B cell (primary cell): ENCODE measurements around the gene CACNA1H. TPM values are rescaled to one million over a fixed set of nuclear protein-coding genes. Genes with fewer than 3 reads are reported as not detected.

ENCODE experiments used
- ATAC-seq: fragments of 200-7000 bp; cut with Tn5 transposase; one replicate; pipeline ENCODE4 v1.10.0; 2021; ENCODE audit warnings: low read depth, mild to moderate bottlenecking, moderate number of reproducible peaks, moderate library complexity
- CTCF ChIA-PET: fragments of 350-600 bp; sonication (Branson Sonifier 250); formaldehyde crosslinking; loops from one replicate; lab custom pipeline; 2021; ENCODE audit warnings: antibody characterized with exemption, inconsistent platforms; lab: Charles Lee
- POLR2A ChIA-PET: fragments of 350-600 bp; sonication (Branson Sonifier 250); formaldehyde crosslinking; loops from one replicate; lab custom pipeline; 2021; ENCODE audit warnings: antibody characterized with exemption; lab: Charles Lee
- DNase-seq: peaks from one replicate; pipeline ENCODE4 v3.0.0; 2013
- H2AFZ ChIP-seq: 2 replicates; pipeline ENCODE4 v1.6.1; 2012; ENCODE audit warnings: mild to moderate bottlenecking, low read depth, low read length; ENCODE audit not compliant: insufficient read depth, poor library complexity, severe bottlenecking
- H3K27ac ChIP-seq, 2 donors: 1 replicate in 1 of 2; 2 replicates in 1 of 2; pipeline ENCODE4 v1.5.1; 2012 to 2013; ENCODE audit warnings: low read length in 2 of 2, mild to moderate bottlenecking in 2 of 2, moderate library complexity in 1 of 2
- H3K27me3 ChIP-seq, 4 experiments: fragments of 200-600 bp in 1 of 4; sonication (generic) in 1 of 4; replicated peaks in 1 of 4; 1 replicate in 2 of 4; 2 replicates in 2 of 4; pipeline versions ENCODE4 v1.6.1 to v1.7.0; 2013 to 2016; ENCODE audit warnings: low read length in 3 of 4, mild to moderate bottlenecking in 2 of 4, mixed read lengths in 1 of 4, moderate library complexity in 1 of 4; ENCODE audit not compliant: insufficient read depth in 4 of 4, control insufficient read depth in 3 of 4; ENCODE audit errors: control extremely low read depth in 1 of 4
- H3K36me3 ChIP-seq, 2 experiments: replicated peaks in 1 of 2; 1 replicate in 1 of 2; 2 replicates in 1 of 2; pipeline versions ENCODE4 v1.6.1 to v1.7.1; 2013; ENCODE audit warnings: low read length in 1 of 2; ENCODE audit not compliant: insufficient read depth in 2 of 2, control insufficient read depth in 1 of 2; ENCODE audit errors: control extremely low read depth in 1 of 2, extremely low read depth in 1 of 2
- H3K4me1 ChIP-seq, 2 donors: fragments of 200-600 bp in 1 of 2; sonication (generic) in 1 of 2; 1 replicate in 1 of 2; 2 replicates in 1 of 2; pipeline versions ENCODE4 v1.5.1 to v1.6.1; 2013 to 2017; ENCODE audit warnings: low read length in 2 of 2; ENCODE audit not compliant: control insufficient read depth in 2 of 2, insufficient read depth in 2 of 2
- H3K4me2 ChIP-seq: replicated peaks from 2 replicates; pipeline ENCODE3; 2012; ENCODE audit warnings: mild to moderate bottlenecking, low read depth, low read length; ENCODE audit not compliant: poor library complexity, severe bottlenecking
- H3K4me3 ChIP-seq, 5 experiments: fragments of 200-600 bp in 1 of 5; sonication (generic) in 1 of 5; 1 replicate in 3 of 5; 2 replicates in 2 of 5; pipeline versions ENCODE4 v1.5.1 to v1.7.0; 2011 to 2016; ENCODE audit warnings: low read length in 4 of 5, mild to moderate bottlenecking in 4 of 5, low read depth in 2 of 5, control low read depth in 1 of 5, moderate library complexity in 1 of 5; ENCODE audit not compliant: insufficient read depth in 1 of 5; ENCODE audit errors: control extremely low read depth in 1 of 5, extremely low read depth in 1 of 5
- H3K79me2 ChIP-seq: fragments of 200-600 bp; sonication (generic); one replicate; pipeline ENCODE4 v1.6.0; 2016; ENCODE audit warnings: low read length; ENCODE audit not compliant: control insufficient read depth, insufficient read depth
- H3K9ac ChIP-seq: fragments of 200-600 bp; sonication (generic); 2 replicates; pipeline ENCODE4 v1.6.1; 2017; ENCODE audit warnings: mild to moderate bottlenecking, low read length, moderate library complexity
- H3K9me3 ChIP-seq, 3 donors: one replicate each; pipeline versions ENCODE4 v1.6.1 to v1.7.1; 2013; ENCODE audit warnings: low read length in 2 of 3; ENCODE audit not compliant: control insufficient read depth in 2 of 3, insufficient read depth in 1 of 3; ENCODE audit errors: control extremely low read depth in 1 of 3
- H4K20me1 ChIP-seq: 2 replicates; pipeline ENCODE4 v1.6.0; 2012; ENCODE audit warnings: mild to moderate bottlenecking, low read length; ENCODE audit not compliant: insufficient read depth, control insufficient read depth, poor library complexity, severe bottlenecking
- H3K27ac Mint-ChIP-seq: one replicate; pipeline ENCODE4 v1.8.0; 2021; ENCODE audit warnings: mixed read lengths
- H3K27me3 Mint-ChIP-seq: one replicate; pipeline ENCODE4 v1.8.0; 2021; ENCODE audit warnings: mixed read lengths
- H3K4me1 Mint-ChIP-seq: one replicate; pipeline ENCODE4 v1.8.0; 2021; ENCODE audit warnings: mixed read lengths
- H3K4me3 Mint-ChIP-seq: one replicate; pipeline ENCODE4 v1.8.0; 2021; ENCODE audit warnings: mixed read lengths
- H3K9me3 Mint-ChIP-seq: one replicate; pipeline ENCODE4 v1.8.0; 2022; ENCODE audit warnings: mixed read lengths; ENCODE audit not compliant: insufficient read depth
- CTCF ChIP-seq: fragments of 200-600 bp; IDR thresholded peaks from one replicate; pipeline ENCODE4 v1.8.0; 2022; ENCODE audit warnings: antibody characterized with exemption, mild to moderate bottlenecking
- EZH2 ChIP-seq: IDR thresholded peaks from 2 replicates; pipeline ENCODE4 v1.6.1; 2012; ENCODE audit warnings: borderline replicate concordance, low read depth, mild to moderate bottlenecking, moderate library complexity, low read length; ENCODE audit not compliant: insufficient read depth, poor library complexity, severe bottlenecking
- WGBS: methylation state at CpG from one replicate; pipeline ENCODE4 v1.1.5; 2013; ENCODE audit warnings: missing lambda C conversion rate; ENCODE audit not compliant: insufficient coverage; 5-methylcytosine and 5-hydroxymethylcytosine counted together
- intact Hi-C: fragments of 100-400 bp; cut with micrococcal nuclease; formaldehyde crosslinking; loops from one replicate; pipeline ENCODE4 v1.10.0; 2022
- polyA plus RNA-seq: library from polyadenylated mRNA; depleted of rRNA; stranded (reverse); fragments of >200 nt; gene quantifications from 2 replicates; pipeline ENCODE4 v1.2.3, GENCODE V29; 2012
- total RNA-seq, 2 donors: library from RNA; stranded (reverse); fragments of 120-200 nt in 1 of 2; gene quantifications; 1 replicate in 1 of 2; 2 replicates in 1 of 2; pipeline versions ENCODE4 v1.2.3 to v1.2.4, GENCODE V29; 2013 to 2022

The CACNA1H gene
- total and polyA plus RNA-seq, 2 donors (not counting 1 experiment from before 2014, with no cell fraction given), result 0.05 to 0.10 TPM

DNA sequence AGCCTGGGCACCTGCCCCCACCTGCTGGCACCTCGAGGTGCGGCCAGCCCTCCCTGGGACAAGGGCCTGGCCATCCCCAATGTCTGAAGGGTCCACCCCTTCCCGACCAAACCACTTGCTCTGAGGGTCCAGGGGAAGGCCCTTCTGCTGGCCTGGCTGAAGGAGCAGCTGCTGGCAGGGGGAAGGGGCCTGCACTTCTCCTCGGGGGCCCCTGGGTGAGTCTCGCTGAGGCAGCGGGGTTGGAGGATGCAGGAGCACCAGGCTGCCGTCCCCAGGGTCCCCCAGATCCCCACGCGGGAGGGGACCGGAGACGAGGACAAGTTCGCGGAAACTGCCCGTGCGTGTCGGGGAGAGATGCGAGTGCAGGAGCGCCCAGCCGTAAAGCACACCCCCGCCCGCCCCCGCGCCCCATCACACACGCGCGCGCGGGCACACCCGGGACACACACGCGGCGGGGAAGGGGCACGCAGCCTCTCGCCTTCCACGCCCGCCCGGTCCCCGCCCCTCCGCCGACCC lies 725 bp upstream of the CACNA1H start:
- peak overlapping the region; percentile 71 for H3K4me2 ChIP-seq
- Mint-ChIP-seq H3K4me3 (peak overlapping the region; percentile 71), H3K9me3 (no peaks in the 10 kb centered on the region)

More for the DNA sequence above, 725 bp upstream of the CACNA1H start:
- peaks cover 7% of the 10 kb centered on the region for H3K27me3 Mint-ChIP-seq
- Histone ChIP-seq H3K27me3 (peaks cover 0 to 37% (median 15%) of the 10 kb centered on the region in 4 experiments), H3K4me1 (peaks cover 14 to 17% of the 10 kb centered on the region in 2 donors), H3K36me3 (no peaks in the 10 kb centered on the region), H4K20me1 (no peaks in the 10 kb centered on the region), H3K27ac (no peak overlapping the region), H3K79me2 (no peaks in the 10 kb centered on the region), H2AFZ (no peak overlapping the region), H3K9ac (peak overlapping the region; percentile 26), H3K9me3 (peaks cover 0 to 41% (median under 1%) of the 10 kb centered on the region in 3 donors), H3K4me3 (peak overlapping the region in 3 of 5 experiments; percentile 19 to 30 (median 25))
- intact Hi-C loops, result no loop called here
- 1% methylated on average over 21 of the region's 40 CpGs for WGBS
- DNase-seq (peak; percentile 69), ATAC-seq (peak; percentile 54)
- ChIA-PET CTCF (interaction anchor here (0.6 kb wide), 1 partner anchor 909 kb away, joined by 4 read pairs; no protein-coding TSS in a partner anchor), POLR2A (interaction anchor here (0.6 kb wide), 1 partner anchor 498 kb away, joined by 11 read pairs; no protein-coding TSS in a partner anchor)
- H3K4me1 Mint-ChIP-seq, result peaks cover 3% of the 10 kb centered on the region
- TF ChIP-seq CTCF (no peak), EZH2 (no peak)
- peak overlapping the region; percentile 15 for H3K27ac Mint-ChIP-seq
